ENCODE measurements around the gene SLC25A13.
"Not testable (repeated sequence)": the region's sequence is repeated elsewhere in the genome, so short reads cannot be mapped to it uniquely, and the experiment has no call there.

Gene SLC25A13

DNA sequence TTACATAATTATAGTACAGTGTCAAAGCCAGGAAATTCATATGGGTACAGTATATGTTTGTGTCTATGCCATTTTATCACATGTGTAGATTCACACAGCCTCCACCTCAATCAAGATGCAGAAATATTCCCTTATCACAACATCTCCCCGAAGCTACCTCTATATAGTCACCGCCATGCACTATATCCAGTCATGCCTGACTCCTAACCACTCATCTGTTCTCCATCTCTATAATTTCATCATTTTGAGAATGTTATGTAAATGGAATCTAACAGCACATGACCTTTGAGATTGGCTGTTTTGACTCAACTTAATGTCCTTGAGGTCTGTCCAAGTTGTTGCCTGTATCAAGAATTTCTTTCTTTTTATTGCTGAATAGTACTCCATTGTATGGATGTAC lies 22.3 kb upstream of the SLC25A13 start:
- Histone ChIP-seq H3K27ac (ENCODE audit: low read length) (no peak overlapping the region), H3K27me3 (ENCODE audit: control insufficient read depth, insufficient read depth, low read length) (no peaks in the 10 kb centered on the region), H3K36me3 (ENCODE audit: control insufficient read depth, insufficient read depth, low read length) (no peaks in the 10 kb centered on the region), H3K9me3 (ENCODE audit: control insufficient read depth, insufficient read depth, low read length) (no peaks in the 10 kb centered on the region), H3K4me1 (ENCODE audit: control insufficient read depth, insufficient read depth, low read length) (no peaks in the 10 kb centered on the region), H3K4me3 (ENCODE audit: low read length) (no peak overlapping the region)
- DNase-seq (ENCODE audit: low read depth, low spot score): no peak
- WGBS (ENCODE audit: insufficient coverage, insufficient read length): no CpG with 5 or more reads among the region's 2 CpGs

GRCh38 chr7:96342049-96342448 lies 20.2 kb upstream of the SLC25A13 start:
- no peak overlapping the region for H3K4me3 ChIP-seq (ENCODE audit: low read length)
- no peaks in the 10 kb centered on the region for H3K9me3 ChIP-seq (ENCODE audit: control insufficient read depth, insufficient read depth, low read length)
- H3K36me3 ChIP-seq (ENCODE audit: control insufficient read depth, insufficient read depth, low read length): no peaks in the 10 kb centered on the region
- no peaks in the 10 kb centered on the region for H3K4me1 ChIP-seq (ENCODE audit: control insufficient read depth, insufficient read depth, low read length)
- no CpG with 5 or more reads among the region's 1 CpG for WGBS (ENCODE audit: insufficient coverage, insufficient read length)
- H3K27me3 ChIP-seq (ENCODE audit: control insufficient read depth, insufficient read depth, low read length): no peaks in the 10 kb centered on the region
- DNase-seq (ENCODE audit: low read depth, low spot score): no peak
- no peak overlapping the region for H3K27ac ChIP-seq (ENCODE audit: low read length)

DNA sequence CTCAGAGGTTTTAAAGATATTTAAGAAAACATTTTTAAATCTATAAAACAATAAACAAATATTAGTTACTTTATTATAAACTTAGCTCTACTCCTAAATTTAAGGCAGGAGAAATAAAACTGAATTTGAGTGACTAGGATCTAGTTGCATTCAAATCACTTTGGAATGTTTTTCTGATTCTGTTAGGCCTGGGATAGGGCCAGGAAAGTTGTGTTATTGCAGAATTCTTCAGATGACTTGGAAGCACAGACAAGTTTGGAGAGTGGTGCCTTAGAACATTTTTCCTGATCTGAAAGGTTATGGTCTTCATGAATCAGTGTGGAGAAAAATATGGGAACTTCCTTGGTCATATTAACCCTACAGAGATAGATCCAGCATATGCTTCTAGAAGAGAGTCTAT lies 15.6 kb upstream of the SLC25A13 start:
- Histone ChIP-seq H3K27me3 (ENCODE audit: control insufficient read depth, insufficient read depth, low read length) (no peaks in the 10 kb centered on the region), H3K9me3 (ENCODE audit: control insufficient read depth, insufficient read depth, low read length) (no peaks in the 10 kb centered on the region), H3K4me1 (ENCODE audit: control insufficient read depth, insufficient read depth, low read length) (no peaks in the 10 kb centered on the region), H3K36me3 (ENCODE audit: control insufficient read depth, insufficient read depth, low read length) (no peaks in the 10 kb centered on the region), H3K27ac (ENCODE audit: low read length) (no peak overlapping the region), H3K4me3 (ENCODE audit: low read length) (no peak overlapping the region)
- DNase-seq (ENCODE audit: low read depth, low spot score): no peak

DNA sequence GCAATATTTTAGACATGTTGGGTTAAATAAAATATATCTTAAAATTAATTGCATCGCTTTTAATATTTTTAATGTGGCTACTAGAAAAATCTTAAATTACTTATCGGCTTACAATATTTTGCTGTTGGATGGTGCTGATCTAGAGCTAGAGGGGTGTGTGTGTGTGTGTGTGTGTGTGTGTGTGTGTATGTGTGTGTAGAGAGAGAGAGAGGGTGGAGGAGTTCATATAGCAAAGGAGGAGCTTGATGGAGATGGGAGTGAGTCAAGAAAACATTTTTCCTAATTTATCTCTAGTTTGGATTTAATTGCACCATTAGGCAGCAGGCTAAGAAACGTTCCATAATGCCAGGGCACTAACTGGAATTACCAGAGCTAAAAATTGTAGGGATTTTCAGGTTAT lies 10.4 kb upstream of the SLC25A13 start:
- DNase-seq (ENCODE audit: low read depth, low spot score): no peak
- Histone ChIP-seq H3K27ac (ENCODE audit: low read length) (no peak overlapping the region), H3K4me1 (ENCODE audit: control insufficient read depth, insufficient read depth, low read length) (no peaks in the 10 kb centered on the region), H3K27me3 (ENCODE audit: control insufficient read depth, insufficient read depth, low read length) (no peaks in the 10 kb centered on the region), H3K36me3 (ENCODE audit: control insufficient read depth, insufficient read depth, low read length) (no peaks in the 10 kb centered on the region), H3K9me3 (ENCODE audit: control insufficient read depth, insufficient read depth, low read length) (no peaks in the 10 kb centered on the region), H3K4me3 (ENCODE audit: low read length) (no peak overlapping the region)
- no CpG with 5 or more reads among the region's 3 CpGs for WGBS (ENCODE audit: insufficient coverage, insufficient read length)

- no peaks in the 10 kb centered on the region for H3K9me3 ChIP-seq (ENCODE audit: control insufficient read depth, insufficient read depth, low read length)
- no peaks in the 10 kb centered on the region for H3K27me3 ChIP-seq (ENCODE audit: control insufficient read depth, insufficient read depth, low read length)
- H3K4me3 ChIP-seq (ENCODE audit: low read length): no peak overlapping the region
- no peak for DNase-seq (ENCODE audit: low read depth, low spot score)
- H3K36me3 ChIP-seq (ENCODE audit: control insufficient read depth, insufficient read depth, low read length): no peaks in the 10 kb centered on the region
- no peaks in the 10 kb centered on the region for H3K4me1 ChIP-seq (ENCODE audit: control insufficient read depth, insufficient read depth, low read length)
- WGBS (ENCODE audit: insufficient coverage, insufficient read length): no CpG with 5 or more reads among the region's 3 CpGs
- H3K27ac ChIP-seq (ENCODE audit: low read length): no peak overlapping the region
Observed at GRCh38 chr7:96331775-96332174, 9.9 kb upstream of the SLC25A13 start.

DNA sequence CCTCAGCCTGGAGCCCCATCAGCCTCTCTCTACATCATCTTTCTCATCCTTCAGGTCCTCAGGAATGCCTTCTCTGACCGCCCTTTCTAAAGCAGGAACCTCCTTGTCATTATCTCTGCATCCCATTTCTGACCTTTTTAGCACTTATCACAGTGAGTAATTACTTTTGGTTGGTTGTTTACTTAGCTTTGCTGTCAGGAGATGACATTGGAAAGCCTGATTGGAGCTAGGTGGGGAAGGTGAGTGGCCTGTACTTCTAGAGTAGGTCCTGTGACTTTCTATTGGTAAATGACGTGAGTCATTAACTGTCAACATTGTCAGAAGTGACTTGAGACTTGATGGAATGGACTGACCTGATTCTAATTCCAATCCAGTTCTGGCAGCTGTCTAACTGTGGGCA lies 9.3 kb upstream of the SLC25A13 start:
- Histone ChIP-seq H3K4me1 (ENCODE audit: control insufficient read depth, insufficient read depth, low read length) (no peaks in the 10 kb centered on the region), H3K9me3 (ENCODE audit: control insufficient read depth, insufficient read depth, low read length) (no peaks in the 10 kb centered on the region), H3K4me3 (ENCODE audit: low read length) (no peak overlapping the region), H3K27me3 (ENCODE audit: control insufficient read depth, insufficient read depth, low read length) (no peaks in the 10 kb centered on the region), H3K27ac (ENCODE audit: low read length) (no peak overlapping the region), H3K36me3 (ENCODE audit: control insufficient read depth, insufficient read depth, low read length) (no peaks in the 10 kb centered on the region)
- no CpG with 5 or more reads among the region's 2 CpGs for WGBS (ENCODE audit: insufficient coverage, insufficient read length)
- DNase-seq (ENCODE audit: low read depth, low spot score): no peak

DNA sequence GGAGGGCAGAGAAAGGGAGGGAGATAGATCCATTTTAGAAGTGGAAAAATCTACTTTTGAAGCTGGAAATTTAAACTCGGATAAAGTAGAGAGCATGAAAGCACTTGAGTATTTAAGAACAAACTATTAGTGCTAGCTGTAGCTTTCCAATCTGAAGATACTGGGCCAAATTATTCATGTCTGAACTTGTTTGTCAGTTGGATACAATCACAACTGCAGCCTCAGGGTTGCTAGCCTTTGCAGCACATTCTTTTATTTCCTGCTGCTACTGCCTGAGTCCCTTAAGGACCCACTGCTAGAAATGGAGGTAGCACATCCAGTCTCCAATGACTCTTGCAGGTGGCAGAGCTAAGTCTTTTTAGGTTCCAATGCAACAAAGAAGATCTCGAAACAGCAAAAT lies 8.3 kb upstream of the SLC25A13 start:
- H3K27me3 ChIP-seq (ENCODE audit: control insufficient read depth, insufficient read depth, low read length): no peaks in the 10 kb centered on the region
- H3K4me1 ChIP-seq (ENCODE audit: control insufficient read depth, insufficient read depth, low read length): no peaks in the 10 kb centered on the region
- H3K4me3 ChIP-seq (ENCODE audit: low read length): no peak overlapping the region
- no peak overlapping the region for H3K27ac ChIP-seq (ENCODE audit: low read length)
- no peak for DNase-seq (ENCODE audit: low read depth, low spot score)
- no peaks in the 10 kb centered on the region for H3K9me3 ChIP-seq (ENCODE audit: control insufficient read depth, insufficient read depth, low read length)
- no CpG with 5 or more reads among the region's 2 CpGs for WGBS (ENCODE audit: insufficient coverage, insufficient read length)
- no peaks in the 10 kb centered on the region for H3K36me3 ChIP-seq (ENCODE audit: control insufficient read depth, insufficient read depth, low read length)

DNA sequence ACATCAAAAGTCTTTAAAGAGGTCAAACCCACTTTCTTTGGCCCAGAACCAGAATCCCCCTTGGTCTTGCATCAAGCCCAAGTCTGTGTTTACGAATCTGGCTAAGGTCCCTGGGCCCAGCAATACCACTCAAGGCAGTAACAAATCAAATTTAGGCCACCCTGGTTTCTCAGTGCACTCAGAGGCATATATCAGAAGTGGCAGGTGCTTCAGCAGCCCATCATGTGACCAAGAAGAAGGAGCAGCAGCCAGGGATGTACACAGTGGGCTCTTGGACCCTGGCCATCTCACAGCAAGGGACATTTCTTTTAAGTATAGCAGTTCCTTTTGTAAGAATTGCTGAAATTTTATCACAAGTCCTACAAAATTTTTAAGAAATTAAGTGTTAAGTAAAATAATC lies 7.3 kb upstream of the SLC25A13 start:
- no peak overlapping the region for H3K27ac ChIP-seq (ENCODE audit: low read length)
- no peak for DNase-seq (ENCODE audit: low read depth, low spot score)
- WGBS (ENCODE audit: insufficient coverage, insufficient read length): no CpG with 5 or more reads among the region's 1 CpG

DNA sequence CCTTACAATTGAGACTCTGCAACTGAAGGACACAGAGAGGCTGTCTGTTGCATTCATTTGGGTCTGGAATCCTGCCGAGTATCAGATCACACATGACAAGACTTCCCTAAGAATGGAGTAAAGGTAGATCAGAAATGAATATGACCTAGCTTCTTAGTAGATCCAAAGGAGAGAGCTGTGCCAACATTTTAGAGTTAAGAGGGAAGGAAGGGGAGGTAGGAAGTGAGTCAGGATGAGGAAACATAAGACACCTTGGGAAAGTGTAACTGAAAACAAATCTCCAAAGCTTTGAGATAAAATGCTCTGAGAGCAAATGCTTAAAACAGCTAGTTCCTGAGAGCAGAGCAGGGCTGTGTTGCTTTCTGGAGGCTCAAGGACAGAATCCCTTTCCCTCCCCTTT lies 6.1 kb upstream of the SLC25A13 start:
- Histone ChIP-seq H3K9me3 (ENCODE audit: control insufficient read depth, insufficient read depth, low read length) (no peaks in the 10 kb centered on the region), H3K4me1 (ENCODE audit: control insufficient read depth, insufficient read depth, low read length) (no peaks in the 10 kb centered on the region), H3K27me3 (ENCODE audit: control insufficient read depth, insufficient read depth, low read length) (no peaks in the 10 kb centered on the region), H3K36me3 (ENCODE audit: control insufficient read depth, insufficient read depth, low read length) (no peaks in the 10 kb centered on the region), H3K4me3 (ENCODE audit: low read length) (no peak overlapping the region), H3K27ac (ENCODE audit: low read length) (no peak overlapping the region)
- WGBS (ENCODE audit: insufficient coverage, insufficient read length): no CpG with 5 or more reads among the region's 1 CpG
- DNase-seq (ENCODE audit: low read depth, low spot score): no peak

More for the DNA sequence above, 7.3 kb upstream of the SLC25A13 start:
- Histone ChIP-seq H3K4me3 (ENCODE audit: low read length) (no peak overlapping the region), H3K36me3 (ENCODE audit: control insufficient read depth, insufficient read depth, low read length) (no peaks in the 10 kb centered on the region), H3K4me1 (ENCODE audit: control insufficient read depth, insufficient read depth, low read length) (no peaks in the 10 kb centered on the region), H3K27me3 (ENCODE audit: control insufficient read depth, insufficient read depth, low read length) (no peaks in the 10 kb centered on the region), H3K9me3 (ENCODE audit: control insufficient read depth, insufficient read depth, low read length) (no peaks in the 10 kb centered on the region)

DNA sequence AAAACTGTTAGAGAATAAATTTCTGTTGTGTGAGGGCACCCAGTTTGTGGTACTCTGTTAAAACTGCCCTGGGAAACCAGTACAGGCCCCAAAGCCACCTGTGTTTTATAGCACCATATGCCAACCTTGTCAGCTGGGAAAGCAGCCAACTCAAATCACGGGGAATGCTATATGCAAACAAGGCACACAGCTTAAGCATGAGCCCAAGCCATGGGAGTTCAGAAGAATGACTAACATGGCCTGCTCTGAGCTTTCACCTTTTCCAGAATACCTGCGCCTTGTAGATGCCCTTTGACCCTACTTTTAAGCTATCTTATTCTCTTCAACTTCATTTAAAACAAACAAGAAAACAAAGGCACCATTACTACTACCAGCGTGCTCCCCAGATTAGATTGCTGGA lies 5.5 kb upstream of the SLC25A13 start:
- no peak overlapping the region for H3K27ac ChIP-seq (ENCODE audit: low read length)
- no CpG with 5 or more reads among the region's 3 CpGs for WGBS (ENCODE audit: insufficient coverage, insufficient read length)
- no peaks in the 10 kb centered on the region for H3K36me3 ChIP-seq (ENCODE audit: control insufficient read depth, insufficient read depth, low read length)
- DNase-seq (ENCODE audit: low read depth, low spot score): no peak
- H3K9me3 ChIP-seq (ENCODE audit: control insufficient read depth, insufficient read depth, low read length): no peaks in the 10 kb centered on the region
- H3K4me3 ChIP-seq (ENCODE audit: low read length): no peak overlapping the region
- H3K27me3 ChIP-seq (ENCODE audit: control insufficient read depth, insufficient read depth, low read length): no peaks in the 10 kb centered on the region
- H3K4me1 ChIP-seq (ENCODE audit: control insufficient read depth, insufficient read depth, low read length): no peaks in the 10 kb centered on the region

DNA sequence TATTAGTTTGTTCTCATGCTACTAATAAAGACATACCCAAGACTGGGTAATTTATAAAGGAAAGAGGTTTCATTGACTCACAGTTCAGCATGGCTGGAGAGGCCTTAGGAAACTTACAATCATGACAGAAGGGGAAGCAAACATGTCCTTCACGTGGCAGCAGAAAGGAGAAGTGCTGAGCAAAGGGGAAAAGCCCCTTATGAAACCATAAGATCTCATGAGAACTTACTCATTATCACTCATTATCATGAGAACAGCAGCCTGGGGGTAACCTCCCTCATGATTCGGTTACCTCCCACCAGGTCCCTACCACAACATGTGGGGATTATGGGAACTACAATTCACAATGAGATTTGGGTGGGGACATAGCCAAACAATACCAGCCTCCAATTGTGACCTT lies 4.9 kb upstream of the SLC25A13 start:
- H3K4me1 ChIP-seq (ENCODE audit: control insufficient read depth, insufficient read depth, low read length); H3K27me3 ChIP-seq (ENCODE audit: control insufficient read depth, insufficient read depth, low read length); H3K4me3 ChIP-seq (ENCODE audit: low read length); H3K27ac ChIP-seq (ENCODE audit: low read length); DNase-seq (ENCODE audit: low read depth, low spot score); H3K9me3 ChIP-seq (ENCODE audit: control insufficient read depth, insufficient read depth, low read length); H3K36me3 ChIP-seq (ENCODE audit: control insufficient read depth, insufficient read depth, low read length): not testable (repeated sequence)
- no CpG with 5 or more reads among the region's 2 CpGs for WGBS (ENCODE audit: insufficient coverage, insufficient read length)

All from iPS DF 6.9 (cell line).